Suppressor macrophage (primary cell): Measurements from ENCODE around the gene GRIK2.
"Not testable (repeated sequence)": the region's sequence is repeated elsewhere in the genome, so short reads cannot be mapped to it uniquely, and the experiment has no call there.

Source experiments
- DNase-seq, 4 experiments: peaks; one replicate each; pipeline ENCODE4 v3.0.0-alpha.2; 2020 to 2022
- total RNA-seq, 17 experiments: gene quantifications; one replicate each; lab custom pipeline; 2026; ENCODE audit warnings: mixed read lengths in 6 of 17, inconsistent platforms in 3 of 17; lab: John Stamatoyannopoulos, UW

GRIK2 gene
- 0 to 9.7 (median 0.12) reads per million in 17 experiments for total RNA-seq

- DNase-seq: peak in 2 of 4 experiments; percentile 2 to 35
Measured at GRCh38 chr6:101393251-101393828, at the start of gene GRIK2. GRIK2 (plus strand) TSS chr6:101393708.

- DNase-seq: no peak
Measured at GRCh38 chr6:101344885-101345284, 48.6 kb upstream of the GRIK2 start.

- DNase-seq: no peak
Measured at GRCh38 chr6:101348816-101349215, 44.7 kb upstream of the GRIK2 start.

DNA sequence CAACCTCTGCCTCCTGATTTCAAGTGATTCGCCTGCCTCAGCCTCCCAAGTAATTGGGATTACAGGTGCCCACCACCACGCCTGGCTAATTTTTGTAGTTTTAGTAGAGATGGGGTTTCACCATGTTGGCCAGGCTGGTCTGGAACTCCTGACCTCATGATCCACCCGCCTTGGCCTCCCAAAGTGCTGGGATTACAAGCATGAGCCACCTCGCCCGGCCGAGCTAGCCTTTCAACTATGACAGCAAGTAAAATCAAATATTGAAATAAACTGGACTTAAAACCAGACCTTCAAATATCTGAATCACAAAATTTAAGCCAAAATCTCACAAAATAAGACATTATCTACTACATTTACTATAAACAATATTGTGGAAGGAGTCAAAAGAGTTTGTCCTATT is 42.9 kb upstream of the GRIK2 start:
- not testable (repeated sequence) for DNase-seq

GRCh38 chr6:101351173-101351572 is 42.3 kb upstream of the GRIK2 start:
- no peak for DNase-seq

DNA sequence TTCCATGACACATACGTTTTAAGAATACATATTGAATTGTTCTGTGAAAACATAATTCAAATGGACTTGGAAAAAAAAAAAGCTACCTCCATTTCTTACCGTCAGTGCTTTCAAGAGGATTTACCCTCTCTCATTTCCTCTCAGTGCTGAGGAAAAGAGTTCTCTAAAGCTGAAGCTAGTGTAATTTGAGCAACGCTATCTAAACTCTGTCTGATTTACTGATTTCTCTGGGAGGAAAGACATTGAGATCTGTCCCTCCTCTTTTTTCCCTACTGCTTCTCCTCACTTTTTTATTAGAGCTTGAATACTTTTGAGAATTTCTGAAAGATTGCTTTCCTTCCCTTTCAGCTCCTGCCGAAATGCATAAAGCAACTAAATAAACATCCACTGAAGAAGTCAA is 41.2 kb upstream of the GRIK2 start:
- DNase-seq: no peak

DNA sequence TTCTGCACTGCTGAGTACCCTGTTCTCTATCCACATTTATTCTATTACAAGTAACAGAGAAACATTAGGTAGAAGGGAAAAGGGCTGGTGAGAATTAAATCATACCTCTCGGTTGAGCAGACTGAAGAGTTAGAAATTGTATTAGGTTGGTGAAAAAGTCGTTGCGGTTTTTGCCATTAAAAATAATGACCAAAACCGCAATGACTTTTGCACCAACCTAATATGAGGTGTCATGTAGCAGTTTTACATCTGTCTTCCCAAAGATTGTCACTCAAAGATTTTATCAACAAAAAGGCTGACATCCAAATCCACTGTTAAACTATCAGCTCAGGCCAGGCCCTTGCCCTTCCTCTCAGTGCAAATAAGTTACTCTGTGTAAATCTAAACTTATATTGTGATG is 28.3 kb upstream of the GRIK2 start:
- DNase-seq: no peak

DNA sequence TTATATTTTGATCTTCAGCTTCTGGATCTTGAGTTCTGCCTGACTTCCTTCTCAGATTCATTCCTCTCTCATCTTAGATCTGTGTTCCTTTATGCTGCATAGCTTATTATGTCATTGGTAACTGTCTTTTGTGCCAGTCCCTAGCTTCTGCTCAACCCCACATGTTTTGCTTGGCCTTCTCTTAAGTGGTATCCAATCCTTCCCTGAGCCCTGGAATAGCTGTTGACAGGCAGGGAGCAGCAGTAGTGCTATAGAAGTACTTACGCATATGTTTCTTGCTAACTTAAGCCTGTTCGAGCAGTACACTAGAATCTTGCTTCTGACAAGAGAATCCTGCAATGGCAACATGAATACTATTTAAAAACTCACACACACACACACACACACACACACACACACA is 13.6 kb upstream of the GRIK2 start:
- DNase-seq: no peak

DNA sequence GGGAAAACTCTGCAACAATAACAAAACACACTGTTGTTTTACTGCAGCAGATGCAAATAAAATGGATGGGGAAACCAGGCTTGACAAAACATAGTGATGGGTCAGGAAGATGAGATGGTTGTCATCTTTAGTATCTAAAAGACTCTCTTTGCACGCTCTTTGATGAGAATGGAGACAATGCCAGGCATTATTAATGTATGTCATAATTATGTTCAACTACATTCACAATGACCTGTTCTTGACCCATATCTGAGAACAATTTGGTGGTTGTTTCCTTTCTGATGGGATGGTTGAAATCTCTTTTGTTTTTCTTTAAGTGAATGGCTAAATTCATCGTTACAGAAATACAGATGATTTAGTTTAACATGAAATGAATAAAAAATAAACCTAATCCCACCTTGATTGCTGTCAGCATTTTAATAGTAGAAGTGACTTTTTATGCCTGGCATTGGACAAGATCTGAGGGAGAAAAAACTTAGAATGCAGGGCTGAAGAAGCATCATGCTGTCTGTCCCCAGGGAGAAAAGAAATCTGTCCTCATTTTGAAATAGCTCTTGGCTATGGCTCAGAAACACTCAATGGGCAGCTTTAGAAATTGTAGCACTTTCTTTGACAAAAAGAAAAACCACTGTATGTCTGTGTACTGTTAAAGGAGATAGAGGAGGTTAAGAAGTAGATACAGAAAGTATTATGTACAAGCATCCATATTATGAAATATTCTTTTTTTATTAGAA is 12.4 kb upstream of the GRIK2 start:
- DNase-seq: no peak

DNA sequence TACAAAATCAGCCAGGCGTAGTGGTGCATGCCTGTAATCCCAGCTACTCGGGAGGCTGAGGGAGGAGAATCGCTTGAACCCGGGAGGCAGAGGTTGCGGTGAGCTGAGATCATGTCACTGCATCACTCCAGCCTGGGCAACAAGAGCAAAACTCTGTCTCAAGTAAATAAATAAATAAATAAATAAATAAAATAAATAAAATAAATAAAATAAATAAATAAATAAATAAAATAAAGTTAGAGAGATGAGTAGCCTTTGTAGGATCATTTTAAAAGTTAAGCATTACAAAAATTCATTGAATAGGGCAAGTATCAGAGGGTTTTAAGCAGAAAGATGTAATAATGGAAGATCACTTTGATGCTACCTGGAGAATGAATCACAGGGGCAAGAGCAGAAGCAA is 9.8 kb upstream of the GRIK2 start:
- not testable (repeated sequence) for DNase-seq

DNA sequence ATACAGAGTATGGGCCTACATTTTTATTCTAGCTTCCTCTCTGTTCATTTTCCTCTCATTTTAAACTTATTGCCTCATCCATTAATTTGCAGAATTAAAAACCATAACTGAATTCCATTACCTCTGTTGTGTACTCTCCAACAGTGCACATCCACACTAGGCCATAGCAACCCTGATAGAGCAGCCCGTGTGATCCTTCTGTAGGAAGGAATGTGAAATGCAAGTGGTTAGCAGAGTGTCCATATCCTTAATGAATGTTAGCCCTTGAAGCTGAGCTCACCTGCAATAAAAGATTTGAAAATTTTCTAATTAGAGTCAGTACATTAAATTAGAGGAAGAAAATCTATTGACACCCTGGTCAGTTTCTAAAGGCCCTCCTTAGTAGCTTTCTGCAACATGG is 6.5 kb upstream of the GRIK2 start:
- no peak for DNase-seq

- DNase-seq: no peak
Measured at GRCh38 chr6:101391772-101392585, 1.5 kb upstream of the GRIK2 start.

- DNase-seq: no peak
Measured at GRCh38 chr6:101392586-101393230, 800 bp upstream of the GRIK2 start.

DNA sequence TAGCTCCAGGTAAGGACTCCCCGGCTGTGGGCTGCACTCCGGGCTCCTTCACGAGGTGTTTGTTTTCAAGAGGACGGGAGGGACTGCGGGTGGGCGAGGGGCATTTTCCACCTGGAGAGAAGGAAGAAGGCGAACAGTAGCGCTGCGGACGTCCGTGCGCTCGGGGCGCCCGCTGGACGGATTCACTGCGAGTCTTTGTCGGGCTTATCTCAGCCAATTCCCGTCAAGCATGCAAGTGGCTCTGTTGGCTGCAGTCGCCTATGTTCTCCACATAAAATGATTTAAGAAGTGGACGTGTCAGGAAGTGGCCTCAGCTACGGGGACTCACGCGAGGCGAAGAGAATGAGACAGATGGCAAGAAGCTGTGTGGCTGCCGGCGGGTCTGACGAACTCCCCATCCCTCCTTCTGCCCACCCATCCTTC is 332 bp downstream of the GRIK2 start:
- DNase-seq: no peak

DNA sequence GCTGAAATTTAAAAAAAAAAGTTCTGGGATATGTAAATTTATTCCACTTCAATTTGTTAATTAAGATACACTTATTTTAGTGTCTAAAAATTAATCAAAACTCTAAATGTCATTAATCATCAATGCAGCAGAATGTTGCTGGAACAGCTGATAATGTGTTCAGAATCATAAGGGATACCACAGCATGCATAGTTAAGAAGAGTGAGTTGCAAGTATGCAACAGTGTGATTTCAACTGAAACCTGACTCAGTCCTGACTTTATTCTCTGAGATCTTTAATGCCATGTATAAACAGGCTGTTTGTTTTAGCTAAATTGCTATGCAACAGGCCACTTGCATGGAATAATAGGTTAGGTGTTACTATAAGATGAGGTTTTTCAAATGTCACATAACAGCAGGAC is 1.4 kb downstream of the GRIK2 start:
- DNase-seq: no peak

- DNase-seq: no peak
Measured at GRCh38 chr6:101395345-101395744, 1.8 kb downstream of the GRIK2 start.

DNA sequence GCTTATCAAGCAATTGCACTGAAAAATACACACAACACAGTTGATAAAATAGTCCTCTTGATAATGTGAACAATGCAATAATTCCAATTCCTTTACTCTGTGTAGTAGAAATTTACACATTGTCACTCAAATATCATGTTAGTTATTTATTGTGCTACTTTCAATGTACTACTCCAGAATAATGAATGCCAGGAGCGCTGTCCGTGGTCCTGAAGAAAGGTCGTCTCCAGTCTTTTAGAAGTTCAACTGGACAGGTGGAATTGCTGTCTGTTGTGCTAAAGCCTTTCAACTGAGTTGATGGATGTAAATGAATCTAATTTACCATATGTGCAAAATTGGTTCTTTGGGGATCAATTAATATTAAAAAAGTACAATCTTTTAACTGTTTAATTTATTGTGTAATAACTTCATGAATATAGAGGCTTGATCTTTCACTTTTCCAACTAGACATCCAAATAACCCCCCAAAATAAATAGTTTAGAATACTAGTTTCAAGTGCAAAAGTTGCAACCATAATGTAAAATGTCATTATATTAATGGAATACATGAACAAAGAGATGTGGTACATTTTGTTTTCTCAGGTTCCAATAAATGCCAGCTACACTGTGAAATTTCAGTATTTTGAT is 3.2 kb downstream of the GRIK2 start:
- peak; percentile 41 to 72 (median 56) for DNase-seq

GRCh38 chr6:101397199-101397598 is 3.7 kb downstream of the GRIK2 start:
- DNase-seq: no peak

GRCh38 chr6:101398716-101399615 is 5.5 kb downstream of the GRIK2 start:
- DNase-seq: no peak

DNA sequence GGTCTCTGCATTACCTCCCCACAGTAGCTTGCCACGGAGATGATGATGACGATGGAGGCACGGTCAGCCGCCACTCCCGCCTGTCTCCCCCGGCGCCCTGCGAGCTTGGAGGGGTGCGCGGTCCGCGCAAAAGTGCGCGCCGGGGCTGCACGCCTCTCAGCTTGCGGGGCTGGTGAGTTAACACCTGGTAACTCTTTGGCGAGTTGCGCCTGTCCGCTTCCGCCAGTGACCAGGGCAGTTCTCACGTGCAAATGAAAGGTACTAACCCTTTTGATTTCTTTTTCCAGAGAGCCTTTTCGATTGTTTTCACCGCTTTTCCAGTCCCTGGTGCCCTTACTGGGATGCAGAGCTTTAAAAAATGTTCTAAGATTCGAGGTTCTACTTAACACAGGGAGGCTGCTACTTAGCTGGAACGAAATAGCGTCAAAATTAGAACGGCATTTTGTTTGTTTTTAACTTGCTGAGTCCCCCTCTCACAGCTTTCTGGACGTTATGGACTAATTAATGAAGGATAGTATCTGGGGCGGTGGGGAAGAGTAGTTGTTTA is 6.2 kb downstream of the GRIK2 start:
- DNase-seq: no peak
